GM12875 (cell line): Measurements from ENCODE around the gene NSF.
A peak's percentile ranks its signal among the peaks of the same experiment; 100 is the strongest.

Experiments used
- H3K4me3 ChIP-seq: one replicate; pipeline ENCODE4 v1.5.1; 2011; ENCODE audit warnings: low read depth, low read length, control low read depth
- CTCF ChIP-seq: IDR thresholded peaks from 2 replicates; pipeline ENCODE4 v1.5.1; 2011; ENCODE audit warnings: low read depth, mild to moderate bottlenecking, control low read depth, inconsistent platforms, low read length, moderate library complexity, borderline replicate concordance; ENCODE audit not compliant: insufficient read depth

Gene NSF

GRCh38 chr17:46770818-46771560, 180.5 kb downstream of the NSF start:
- no peak for TF ChIP-seq CTCF
- H3K4me3 ChIP-seq, result peak overlapping the region; percentile 34

- H3K4me3 ChIP-seq, result peak overlapping the region; percentile 44
- TF ChIP-seq CTCF, result no peak
Measured at GRCh38 chr17:46771561-46772474, 181.3 kb downstream of the NSF start.

GRCh38 chr17:46772475-46773220, 182.2 kb downstream of the NSF start:
- H3K4me3 ChIP-seq, result no peak overlapping the region
- TF ChIP-seq CTCF, result no peak

- no peak for TF ChIP-seq CTCF
- H3K4me3 ChIP-seq, result no peak overlapping the region
Measured at GRCh38 chr17:46773221-46773605, 182.7 kb downstream of the NSF start.

DNA sequence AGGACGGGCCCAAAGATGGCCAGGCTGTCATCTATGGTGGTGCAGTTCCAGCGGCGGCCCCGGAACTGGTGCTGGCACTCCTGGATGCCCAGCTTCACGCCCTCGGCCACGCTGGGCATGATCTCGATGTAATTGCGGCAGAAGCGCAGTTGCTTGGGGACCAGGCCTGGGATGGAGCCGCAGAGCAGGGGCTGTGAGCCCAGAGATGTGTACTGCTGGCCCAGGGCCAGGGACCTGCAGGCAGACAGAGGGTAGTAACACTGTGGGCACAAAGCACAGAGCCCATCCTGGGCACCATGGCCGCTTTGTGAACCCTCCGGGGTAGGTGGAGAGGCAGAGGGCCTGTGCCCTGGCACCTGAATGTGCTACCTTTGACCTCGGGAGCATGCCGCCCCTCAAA, 183.2 kb downstream of the NSF start:
- TF ChIP-seq CTCF, result no peak

DNA sequence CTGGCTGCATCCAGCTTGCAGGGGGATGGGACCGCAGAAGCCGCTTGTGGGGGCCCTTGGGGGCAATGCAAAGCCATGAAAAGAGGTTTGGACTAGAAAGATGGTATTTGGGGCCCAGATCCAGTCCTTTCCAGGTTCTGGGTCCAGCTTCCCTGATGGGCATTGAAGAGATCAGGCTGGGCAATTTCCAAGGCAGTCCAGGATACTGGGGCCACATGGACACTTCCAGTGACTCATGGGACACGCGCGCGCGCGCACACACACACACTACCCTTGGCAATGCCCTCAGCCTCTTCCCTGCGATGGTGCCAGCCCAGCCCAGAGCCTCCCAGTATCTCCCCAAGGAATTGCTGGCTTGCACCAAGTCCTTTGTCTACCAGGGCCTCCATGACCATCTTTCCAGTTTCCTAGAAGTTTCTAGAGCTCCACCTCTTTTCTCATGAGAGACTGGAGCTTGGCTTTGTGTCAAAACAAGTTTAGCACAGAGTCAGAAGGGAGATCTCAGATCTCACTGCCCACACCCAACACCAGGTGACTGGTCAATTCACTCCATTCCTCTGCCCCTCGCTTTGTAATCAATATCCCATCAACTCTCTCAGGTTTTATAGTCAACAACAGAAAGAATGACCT, 183.8 kb downstream of the NSF start:
- no peak overlapping the region for H3K4me3 ChIP-seq
- no peak for TF ChIP-seq CTCF

More for the DNA sequence above, 183.2 kb downstream of the NSF start:
- no peak overlapping the region for H3K4me3 ChIP-seq
